Measurements from ENCODE around the gene TAF3.

TAF3 gene

DNA sequence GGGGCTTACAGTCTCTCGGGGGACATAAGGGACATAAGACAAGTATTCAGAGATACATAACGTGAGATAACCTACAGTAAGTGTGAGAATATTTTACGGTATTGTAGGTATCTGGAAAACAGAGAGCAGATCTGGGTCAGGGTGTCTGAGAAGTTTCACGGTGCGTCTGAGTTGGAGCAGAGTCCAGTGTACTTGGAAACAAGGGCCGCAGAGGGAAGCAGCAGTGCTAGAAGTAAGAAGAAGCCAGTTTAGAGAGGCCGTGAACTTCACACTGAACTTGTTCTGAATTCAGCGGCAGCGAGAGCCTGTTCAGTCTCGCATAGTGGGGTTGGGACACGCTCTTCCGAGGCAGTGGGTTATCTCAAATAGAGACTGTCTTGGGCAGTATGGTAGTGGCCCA is 85.5 kb downstream of the TAF3 start:
- no peaks in the 10 kb centered on the region for H3K9me3 ChIP-seq (replicated peaks; ENCODE audit: insufficient read depth, low read length)
- H3K4me1 ChIP-seq (ENCODE audit: low read length): no peaks in the 10 kb centered on the region
- H3F3A ChIP-seq (ENCODE audit: insufficient read depth, low read length): no peaks in the 10 kb centered on the region
- H3K4me2 ChIP-seq (ENCODE audit: low read depth, low read length): no peak overlapping the region
- no peaks in the 10 kb centered on the region for H3K36me3 ChIP-seq (replicated peaks; ENCODE audit: insufficient read depth, low read length)
- H2AFZ ChIP-seq (ENCODE audit: low read length): no peak overlapping the region
- no peak overlapping the region for H3K4me3 ChIP-seq (ENCODE audit: low read length)
- no peak overlapping the region for H3K27ac ChIP-seq (ENCODE audit: low read length)
- no peaks in the 10 kb centered on the region for H3K9me2 ChIP-seq (replicated peaks; ENCODE audit: insufficient read depth, low read length)
- 0 out of 2 replicates have a peak, but pooled peaks cover 4% of the 10 kb centered on the region for H3K79me2 ChIP-seq (ENCODE audit: low read length)
- no peak for DNase-seq
- H3K9ac ChIP-seq (ENCODE audit: low read length): no peak overlapping the region
- H4K20me1 ChIP-seq (ENCODE audit: insufficient read depth, low read length): no peaks in the 10 kb centered on the region
- no peaks in the 10 kb centered on the region for H3K27me3 ChIP-seq (replicated peaks; ENCODE audit: insufficient read depth, low read length)
- TF ChIP-seq EZH2phosphoT487 (IDR thresholded peaks at IDR 0.05; ENCODE audit: low read length): no peak
- no peak for TF ChIP-seq EZH2 (optimal IDR thresholded peaks at IDR 0.05; ENCODE audit: low read depth, low read length)

GRCh38 chr10:7906128-7906527 is 87.8 kb downstream of the TAF3 start:
- 0 out of 2 replicates have a peak, but pooled peaks cover 7% of the 10 kb centered on the region for H3K79me2 ChIP-seq (ENCODE audit: low read length)
- DNase-seq: no peak
- H3K4me3 ChIP-seq (ENCODE audit: low read length): no peak overlapping the region
- no peaks in the 10 kb centered on the region for H3K36me3 ChIP-seq (replicated peaks; ENCODE audit: insufficient read depth, low read length)
- no peak for TF ChIP-seq EZH2phosphoT487 (IDR thresholded peaks at IDR 0.05; ENCODE audit: low read length)
- no peak for TF ChIP-seq EZH2 (optimal IDR thresholded peaks at IDR 0.05; ENCODE audit: low read depth, low read length)
- no peak for TF ChIP-seq CTCF (IDR thresholded peaks at IDR 0.05; ENCODE audit: low read length)
- no peak overlapping the region for H3K27ac ChIP-seq (ENCODE audit: low read length)
- H3K4me2 ChIP-seq (ENCODE audit: low read depth, low read length): no peak overlapping the region
- no peaks in the 10 kb centered on the region for H3K4me1 ChIP-seq (ENCODE audit: low read length)
- H3K9ac ChIP-seq (ENCODE audit: low read length): no peak overlapping the region
- H3K27me3 ChIP-seq (replicated peaks; ENCODE audit: insufficient read depth, low read length): no peaks in the 10 kb centered on the region
- no peaks in the 10 kb centered on the region for H3F3A ChIP-seq (ENCODE audit: insufficient read depth, low read length)
- no peak overlapping the region for H2AFZ ChIP-seq (ENCODE audit: low read length)
- no peaks in the 10 kb centered on the region for H4K20me1 ChIP-seq (ENCODE audit: insufficient read depth, low read length)
- H3K9me3 ChIP-seq (replicated peaks; ENCODE audit: insufficient read depth, low read length): no peaks in the 10 kb centered on the region
- H3K9me2 ChIP-seq (replicated peaks; ENCODE audit: insufficient read depth, low read length): no peaks in the 10 kb centered on the region

DNA sequence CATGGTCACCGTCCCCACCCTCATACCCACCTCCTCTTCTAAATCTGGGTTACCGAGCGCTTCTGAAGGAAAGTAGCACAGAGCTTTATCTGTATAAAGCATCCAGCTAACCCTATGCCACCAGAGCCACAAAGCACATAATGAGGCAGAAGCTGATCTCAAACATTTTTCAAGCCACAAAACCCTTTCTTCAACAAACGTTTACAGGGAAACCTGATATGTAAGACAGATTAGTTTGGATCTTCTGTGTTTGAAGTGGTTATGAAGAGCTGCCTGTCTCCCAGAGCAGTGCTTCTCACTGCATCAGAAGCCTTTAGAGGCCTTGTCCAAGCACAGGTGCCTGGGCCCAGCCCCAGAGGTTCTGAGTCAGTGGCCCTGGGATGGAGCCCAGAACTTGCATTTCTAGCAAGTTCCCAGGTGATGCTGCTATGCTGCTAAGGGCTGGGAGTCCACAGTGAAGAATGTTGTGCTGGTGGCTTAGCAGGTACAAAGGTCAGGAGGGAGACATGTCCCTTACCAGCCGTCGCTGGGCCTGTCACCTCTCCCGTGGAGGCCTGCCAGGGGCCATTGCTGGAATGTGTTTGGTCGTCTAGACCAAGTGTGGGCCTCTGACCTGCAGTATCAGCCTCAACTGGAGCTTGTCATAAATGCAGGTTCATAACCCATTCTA is 90.4 kb downstream of the TAF3 start:
- no peaks in the 10 kb centered on the region for H3K9me2 ChIP-seq (replicated peaks; ENCODE audit: insufficient read depth, low read length)
- H3K79me2 ChIP-seq (ENCODE audit: low read length): 0 out of 2 replicates have a peak, but pooled peaks cover 4% of the 10 kb centered on the region
- H4K20me1 ChIP-seq (ENCODE audit: insufficient read depth, low read length): no peaks in the 10 kb centered on the region
- H3K4me3 ChIP-seq (ENCODE audit: low read length): no peak overlapping the region
- no peak overlapping the region for H3K9ac ChIP-seq (ENCODE audit: low read length)
- H3K4me2 ChIP-seq (ENCODE audit: low read depth, low read length): no peak overlapping the region
- TF ChIP-seq CTCF (IDR thresholded peaks at IDR 0.05; ENCODE audit: low read length): no peak
- TF ChIP-seq EZH2 (optimal IDR thresholded peaks at IDR 0.05; ENCODE audit: low read depth, low read length): no peak
- no peak for TF ChIP-seq EZH2phosphoT487 (IDR thresholded peaks at IDR 0.05; ENCODE audit: low read length)
- H3K4me1 ChIP-seq (ENCODE audit: low read length): no peaks in the 10 kb centered on the region
- H3K36me3 ChIP-seq (replicated peaks; ENCODE audit: insufficient read depth, low read length): no peaks in the 10 kb centered on the region
- H3K27me3 ChIP-seq (replicated peaks; ENCODE audit: insufficient read depth, low read length): no peaks in the 10 kb centered on the region
- H2AFZ ChIP-seq (ENCODE audit: low read length): no peak overlapping the region
- no peaks in the 10 kb centered on the region for H3F3A ChIP-seq (ENCODE audit: insufficient read depth, low read length)
- no peaks in the 10 kb centered on the region for H3K9me3 ChIP-seq (replicated peaks; ENCODE audit: insufficient read depth, low read length)
- no peak for DNase-seq
- no peak overlapping the region for H3K27ac ChIP-seq (ENCODE audit: low read length)
